ENCODE measurements around the gene DRC1.

- TF ChIP-seq CTCF (IDR thresholded peaks at IDR 0.05; ENCODE audit: insufficient read depth, low read length) (no peak), POLR2AphosphoS5 (IDR thresholded peaks at IDR 0.05; ENCODE audit: low read depth) (no peak), REST (IDR thresholded peaks at IDR 0.05; ENCODE audit: insufficient replicate concordance, low read depth) (no peak)
These were observed 91.8 kb downstream of the DRC1 start for GRCh38 chr2:26493566-26493965.

Measured in HL-60 (cell line).